ENCODE results near the gene CATSPERZ. TPM values are rescaled to one million over a fixed set of nuclear protein-coding genes. Genes with fewer than 3 reads are reported as not detected.

Gene CATSPERZ
- total and polyA plus RNA-seq, 7 experiments from 2014 or later = 0.60 TPM; not detected in 6

- Mint-ChIP-seq H3K4me3 (peak overlapping the region; percentile 53 to 98 (median 94)), H3K9me3 (peaks cover 0 to 2% (median 0%) of the 10 kb centered on the region in 11 donors), H3K36me3 (peaks cover 0 to 8% (median 0%) of the 10 kb centered on the region in 5 donors), H3K27me3 (peaks cover 13 to 33% (median 17%) of the 10 kb centered on the region in 5 donors), H3K27ac (peak overlapping the region; percentile 81 to 98 (median 95)), H3K4me1 (peaks cover 26 to 46% (median 34%) of the 10 kb centered on the region in 7 donors)
- DNase-seq = no peak
- H3K27me3 ChIP-seq (ENCODE audit: control insufficient read depth in 2 of 2, insufficient read depth in 2 of 2, low read length in 2 of 2) = peaks cover 0 to 13% of the 10 kb centered on the region in 2 donors
- H3K4me3 ChIP-seq (ENCODE audit: low read length) = peak overlapping the region; percentile 97
- intact Hi-C loops (cut with micrococcal nuclease) = loop anchor here (1.0 to 5.0 kb wide), 4 partner anchors 74 to 467 kb away; partner anchors contain the start of genes DNAJC4 (in 1 of the 2) and MARK2 (in 1 of the 2)
- H3K4me1 ChIP-seq (ENCODE audit: control insufficient read depth in 2 of 2, insufficient read depth in 2 of 2, low read length in 2 of 2) = peaks cover 32 to 33% of the 10 kb centered on the region in 2 donors
- ChIA-PET CTCF (interaction anchor here (1.0 to 5.8 kb wide), 10 partner anchors 14 to 303 kb away, joined by 3 to 165 read pairs (median 6); partner anchors contain the start of genes BAD, FERMT3, FKBP2 and PLCB3), POLR2A (interaction anchor here (0.5 to 6.3 kb wide), 18 partner anchors 13 to 466 kb away, joined by 3 to 102 read pairs (median 4); partner anchors contain the start of genes BAD, FERMT3, GPR137 and PPP1R14B)
- H3K36me3 ChIP-seq (ENCODE audit: control insufficient read depth in 2 of 3, insufficient read depth in 3 of 3, low read length in 3 of 3) = no peaks in the 10 kb centered on the region
- no peaks in the 10 kb centered on the region for H3K9me3 ChIP-seq (ENCODE audit: control insufficient read depth in 2 of 3, low read length in 3 of 3)
- H3K27ac ChIP-seq (ENCODE audit: low read depth, low read length) = peak overlapping the region; percentile 91
- ATAC-seq = no peak
These were observed 3.8 kb downstream of the CATSPERZ start for GRCh38 chr11:64304032-64304315.

DNA sequence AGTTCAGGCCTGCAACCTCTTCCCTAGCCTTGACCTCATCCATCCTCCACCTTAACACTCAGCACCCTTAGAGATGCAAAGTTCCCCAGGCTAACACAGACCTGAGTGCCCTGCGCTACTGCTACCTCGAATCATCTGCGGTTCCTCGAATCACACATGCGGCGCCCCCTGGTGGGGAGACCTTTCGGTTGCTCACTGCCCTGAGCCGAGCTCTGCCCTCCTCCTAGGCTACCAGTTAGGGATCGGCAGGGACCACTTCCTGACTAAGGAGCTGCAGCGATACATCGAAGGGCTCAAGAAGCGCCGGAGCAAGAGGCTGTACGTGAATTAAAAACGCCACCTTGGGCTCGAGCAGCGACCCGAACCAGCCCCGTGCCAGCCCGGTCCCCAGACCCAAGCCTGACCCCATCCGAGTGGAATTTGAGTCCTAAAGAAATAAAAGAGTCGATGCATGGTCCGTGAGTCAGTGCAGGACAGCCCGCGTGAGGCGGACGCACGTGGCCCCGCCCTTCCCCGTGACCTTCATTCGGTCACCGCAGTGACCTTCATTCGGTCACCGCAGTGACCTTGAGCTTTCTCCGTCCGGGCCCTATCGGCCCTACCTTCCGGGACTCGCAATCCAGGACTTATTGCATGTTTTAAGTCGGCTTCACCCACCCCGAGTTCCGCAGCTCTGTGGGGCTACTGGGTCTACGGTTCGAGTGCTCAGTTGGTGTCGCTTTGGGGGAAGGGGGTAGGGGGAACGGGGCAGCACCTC lies 4.3 kb downstream of the CATSPERZ start:
- peaks cover 13 to 29% (median 16%) of the 10 kb centered on the region in 5 donors for H3K27me3 Mint-ChIP-seq
- H3K4me3 Mint-ChIP-seq = peak overlapping the region; percentile 89 to 98 (median 94)
- H3K36me3 ChIP-seq (ENCODE audit: control insufficient read depth in 2 of 3, insufficient read depth in 3 of 3, low read length in 3 of 3) = no peaks in the 10 kb centered on the region
- peak overlapping the region; percentile 97 for H3K4me3 ChIP-seq (ENCODE audit: low read length)
- peaks cover 25 to 43% (median 34%) of the 10 kb centered on the region in 7 donors for H3K4me1 Mint-ChIP-seq
- peaks cover 0 to 13% of the 10 kb centered on the region in 2 donors for H3K27me3 ChIP-seq (ENCODE audit: control insufficient read depth in 2 of 2, insufficient read depth in 2 of 2, low read length in 2 of 2)
- peaks cover 28 to 32% of the 10 kb centered on the region in 2 donors for H3K4me1 ChIP-seq (ENCODE audit: control insufficient read depth in 2 of 2, insufficient read depth in 2 of 2, low read length in 2 of 2)
- H3K27ac ChIP-seq (ENCODE audit: low read depth, low read length) = peak overlapping the region; percentile 91
- peaks cover 0 to 2% (median 0%) of the 10 kb centered on the region in 11 donors for H3K9me3 Mint-ChIP-seq
- H3K27ac Mint-ChIP-seq = peak overlapping the region; percentile 81 to 98 (median 95)
- H3K9me3 ChIP-seq (ENCODE audit: control insufficient read depth in 2 of 3, low read length in 3 of 3) = no peaks in the 10 kb centered on the region
- intact Hi-C loops (cut with micrococcal nuclease) = loop anchor here (1.0 to 5.0 kb wide), 16 partner anchors 13 to 958 kb away; partner anchors contain the start of genes CCDC88B (in 2 of the 2), DNAJC4 (in 2 of the 2), FKBP2 (in 2 of the 2) and GPR137 (in 2 of the 2)
- H3K36me3 Mint-ChIP-seq = peaks cover 0 to 8% (median 0%) of the 10 kb centered on the region in 5 donors
- peak; percentile 79 to 95 (median 90) for DNase-seq
- ChIA-PET POLR2A (interaction anchor here (0.5 to 6.3 kb wide), 22 partner anchors 13 to 466 kb away, joined by 3 to 102 read pairs (median 4); partner anchors contain the start of genes BAD, FERMT3, FKBP2 and GPR137), CTCF (interaction anchor here (0.6 to 5.8 kb wide), 18 partner anchors 13 to 303 kb away, joined by 3 to 165 read pairs (median 5); partner anchors contain the start of genes BAD, DNAJC4, FERMT3 and FKBP2)
- ATAC-seq = peak; percentile 40

DNA sequence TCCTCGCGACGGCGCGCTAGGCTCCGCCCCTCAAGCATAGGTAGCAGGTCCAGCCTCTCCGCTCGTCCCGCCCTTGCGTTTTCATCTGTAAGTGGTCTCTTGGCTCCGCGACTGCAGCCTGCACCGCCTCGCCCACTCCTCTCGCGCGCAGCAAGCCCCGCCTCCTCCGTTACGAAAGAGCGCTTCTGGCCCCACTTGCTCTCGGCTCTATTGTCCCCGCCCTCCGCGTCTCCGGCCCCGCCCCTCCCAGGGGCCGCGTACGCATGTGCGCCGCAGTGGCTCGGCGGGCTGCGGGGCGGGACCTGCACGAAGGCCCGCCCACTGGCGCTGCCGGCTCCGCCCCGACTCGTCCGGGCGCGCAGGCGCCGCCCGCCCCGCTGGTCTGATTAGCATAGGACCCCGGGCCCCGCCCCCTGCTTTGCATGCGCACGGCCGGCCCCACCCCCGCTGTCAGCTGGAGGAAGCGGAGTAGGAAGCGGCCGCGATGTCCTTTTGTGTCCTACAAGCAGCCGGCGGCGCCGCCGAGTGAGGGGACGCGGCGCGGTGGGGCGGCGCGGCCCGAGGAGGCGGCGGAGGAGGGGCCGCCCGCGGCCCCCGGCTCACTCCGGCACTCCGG lies 5.0 kb downstream of the CATSPERZ start, which contains the start of gene ESRRA:
Gene ESRRA, plus strand, starts transcription at position 450 of the 616 bp plus-strand sequence. CDS start 1,656 bp downstream, outside the sequence.
- H3K27ac ChIP-seq (ENCODE audit: low read depth, low read length) = peak within 1 kb of the TSS; percentile 91
- peak; percentile 99 to 100 (median 99) for DNase-seq
- peaks cover 0 to 8% of the 10 kb centered on the region in 2 donors for H3K27me3 ChIP-seq (ENCODE audit: control insufficient read depth in 2 of 2, insufficient read depth in 2 of 2, low read length in 2 of 2)
- H3K36me3 ChIP-seq (ENCODE audit: control insufficient read depth in 2 of 3, insufficient read depth in 3 of 3, low read length in 3 of 3) = no peaks in the 10 kb centered on the region
- ChIA-PET CTCF (interaction anchor here (0.8 to 5.8 kb wide), 11 partner anchors 13 to 121 kb away, joined by 3 to 165 read pairs (median 6); partner anchors contain the start of genes DNAJC4, FERMT3, FKBP2 and PRDX5), POLR2A (interaction anchor here (0.7 to 6.3 kb wide), 12 partner anchors 12 to 119 kb away, joined by 3 to 102 read pairs (median 8); partner anchors contain the start of genes BAD, FERMT3, FKBP2 and NUDT22)
- intact Hi-C loops (cut with micrococcal nuclease) = loop anchor here (1.0 to 5.0 kb wide), 13 partner anchors 12 to 957 kb away; partner anchors contain the start of genes CCDC88B (in 2 of the 2), FKBP2 (in 2 of the 2), GPR137 (in 2 of the 2) and TRMT112 (in 2 of the 2)
- Mint-ChIP-seq H3K9me3 (no peaks in the 10 kb centered on the region), H3K4me3 (peak within 1 kb of the TSS; percentile 94 to 98 (median 96)), H3K27me3 (peaks cover 10 to 23% (median 13%) of the 10 kb centered on the region in 5 donors), H3K36me3 (peaks cover 0 to 8% (median 0%) of the 10 kb centered on the region in 5 donors), H3K4me1 (peaks cover 21 to 36% (median 30%) of the 10 kb centered on the region in 7 donors), H3K27ac (peak within 1 kb of the TSS; percentile 81 to 98 (median 95))
- ATAC-seq = peak; percentile 86
- H3K4me1 ChIP-seq (ENCODE audit: control insufficient read depth in 2 of 2, insufficient read depth in 2 of 2, low read length in 2 of 2) = peaks cover 21 to 26% of the 10 kb centered on the region in 2 donors
- no peaks in the 10 kb centered on the region for H3K9me3 ChIP-seq (ENCODE audit: control insufficient read depth in 2 of 3, low read length in 3 of 3)
- peak within 1 kb of the TSS; percentile 97 for H3K4me3 ChIP-seq (ENCODE audit: low read length)

GRCh38 chr11:64305691-64306562 lies 5.8 kb downstream of the CATSPERZ start:
- peaks cover 0 to 8% (median 0%) of the 10 kb centered on the region in 5 donors for H3K36me3 Mint-ChIP-seq
- peak; percentile 9 for ATAC-seq
- peaks cover 15 to 32% (median 26%) of the 10 kb centered on the region in 7 donors for H3K4me1 Mint-ChIP-seq
- H3K36me3 ChIP-seq (ENCODE audit: control insufficient read depth in 2 of 3, insufficient read depth in 3 of 3, low read length in 3 of 3) = no peaks in the 10 kb centered on the region
- peak; percentile 51 to 74 (median 63) for DNase-seq
- H3K4me3 Mint-ChIP-seq = peak overlapping the region; percentile 92 to 98 (median 96)
- H3K4me3 ChIP-seq (ENCODE audit: low read length) = peak overlapping the region; percentile 81
- peaks cover 14 to 19% of the 10 kb centered on the region in 2 donors for H3K4me1 ChIP-seq (ENCODE audit: control insufficient read depth in 2 of 2, insufficient read depth in 2 of 2, low read length in 2 of 2)
- H3K27ac ChIP-seq (ENCODE audit: low read depth, low read length) = peak overlapping the region; percentile 69
- no peaks in the 10 kb centered on the region for H3K9me3 Mint-ChIP-seq
- ChIA-PET POLR2A (interaction anchor here (1.0 to 6.3 kb wide), 9 partner anchors 11 to 100 kb away, joined by 3 to 102 read pairs (median 9); partner anchors contain the start of genes FERMT3, FKBP2, PRDX5 and TRMT112), CTCF (interaction anchor here (1.1 to 5.8 kb wide), 5 partner anchors 11 to 101 kb away, joined by 4 to 165 read pairs (median 8); partner anchors contain the start of genes FERMT3, PRDX5 and TRMT112)
- H3K9me3 ChIP-seq (ENCODE audit: control insufficient read depth in 2 of 3, low read length in 3 of 3) = no peaks in the 10 kb centered on the region
- H3K27me3 Mint-ChIP-seq = peaks cover 3 to 15% (median 5%) of the 10 kb centered on the region in 5 donors
- peaks cover 0 to 1% of the 10 kb centered on the region in 2 donors for H3K27me3 ChIP-seq (ENCODE audit: control insufficient read depth in 2 of 2, insufficient read depth in 2 of 2, low read length in 2 of 2)
- peak overlapping the region; percentile 76 to 96 (median 90) for H3K27ac Mint-ChIP-seq
- intact Hi-C loops (cut with micrococcal nuclease) = loop anchor here (1.0 to 5.0 kb wide), 14 partner anchors 11 to 956 kb away; partner anchors contain the start of genes CCDC88B (in 2 of the 2), FKBP2 (in 2 of the 2), GPR137 (in 2 of the 2) and TRMT112 (in 2 of the 2)

- Mint-ChIP-seq H3K36me3 (peaks cover 0 to 8% (median 0%) of the 10 kb centered on the region in 5 donors), H3K27me3 (peaks cover 0 to 13% (median 5%) of the 10 kb centered on the region in 5 donors), H3K9me3 (no peaks in the 10 kb centered on the region), H3K4me1 (peaks cover 14 to 33% (median 26%) of the 10 kb centered on the region in 7 donors), H3K4me3 (peak overlapping the region; percentile 92 to 98 (median 96)), H3K27ac (peak overlapping the region; percentile 76 to 96 (median 90))
- peaks cover 14 to 17% of the 10 kb centered on the region in 2 donors for H3K4me1 ChIP-seq (ENCODE audit: control insufficient read depth in 2 of 2, insufficient read depth in 2 of 2, low read length in 2 of 2)
- no peak for ATAC-seq
- H3K27me3 ChIP-seq (ENCODE audit: control insufficient read depth in 2 of 2, insufficient read depth in 2 of 2, low read length in 2 of 2) = no peaks in the 10 kb centered on the region
- intact Hi-C loops (cut with micrococcal nuclease) = loop anchor here in 1 of 2 donors (1.0 to 5.0 kb wide), 2 partner anchors 332 to 956 kb away; partner anchors contain the start of genes COX8A and POLA2
- POLR2A ChIA-PET = interaction anchor here (1.8 kb wide), 2 partner anchors 10 to 101 kb away, joined by 5 to 13 read pairs; partner anchors contain the start of genes PRDX5 and TRMT112
- DNase-seq = no peak
- H3K9me3 ChIP-seq (ENCODE audit: control insufficient read depth in 2 of 3, low read length in 3 of 3) = no peaks in the 10 kb centered on the region
- no peaks in the 10 kb centered on the region for H3K36me3 ChIP-seq (ENCODE audit: control insufficient read depth in 2 of 3, insufficient read depth in 3 of 3, low read length in 3 of 3)
- H3K27ac ChIP-seq (ENCODE audit: low read depth, low read length) = peak overlapping the region; percentile 69
- CTCF ChIA-PET = interaction anchor here (1.1 kb wide), 1 partner anchor 11 kb away, joined by 4 read pairs; the partner anchor contains the start of genes PRDX5 and TRMT112
- H3K4me3 ChIP-seq (ENCODE audit: low read length) = peak overlapping the region; percentile 81
These were observed 6.4 kb downstream of the CATSPERZ start for GRCh38 chr11:64306563-64306875.

Measured in naive thymus-derived CD4-positive, alpha-beta T cell (primary cell).